ENCODE results near the gene ZNF101. TPM values are rescaled to one million over a fixed set of nuclear protein-coding genes. Genes with fewer than 3 reads are reported as not detected.
"Not testable (repeated sequence)": the region's sequence is repeated elsewhere in the genome, so short reads cannot be mapped to it uniquely, and the experiment has no call there.

Gene ZNF101
- total and polyA plus RNA-seq, 2 donors (not counting 1 experiment from before 2014, with no cell fraction given), result 15.2 to 74.3 TPM

DNA sequence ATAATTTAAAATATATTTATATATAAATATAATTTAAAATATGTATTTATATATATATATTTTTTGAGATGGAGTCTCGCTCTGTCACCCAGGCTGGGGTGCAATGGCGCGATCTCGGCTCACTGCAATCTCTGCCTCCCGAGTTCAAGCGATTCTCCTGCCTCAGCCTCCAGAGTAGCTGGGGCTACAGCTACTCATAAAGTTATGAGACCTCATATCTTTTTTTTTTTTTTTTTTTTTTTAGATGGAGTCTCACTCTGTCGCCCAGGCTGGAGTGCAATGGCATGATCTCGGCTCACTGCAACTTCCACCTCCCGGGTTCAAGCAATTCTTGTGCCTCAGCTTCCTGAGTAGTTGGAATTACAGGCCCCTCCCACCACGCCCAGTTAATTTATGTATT lies 20.4 kb downstream of the ZNF101 start:
- H3K9me3 ChIP-seq (ENCODE audit: control extremely low read depth in 1 of 3, control insufficient read depth in 2 of 3, insufficient read depth in 1 of 3, low read length in 2 of 3), result peaks cover 0 to 34% (median 1%) of the 10 kb centered on the region in 3 donors
- H3K4me1 ChIP-seq (ENCODE audit: control insufficient read depth in 2 of 2, insufficient read depth in 2 of 2, low read length in 2 of 2); H3K4me2 ChIP-seq (replicated peaks; ENCODE audit: low read depth, low read length, poor library complexity, severe bottlenecking); H3K27me3 ChIP-seq (replicated peaks in 1 of 4; ENCODE audit: control extremely low read depth in 1 of 4, control insufficient read depth in 3 of 4, insufficient read depth in 4 of 4, low read length in 3 of 4); H3K4me1 Mint-ChIP-seq; POLR2A ChIA-PET; H3K27me3 Mint-ChIP-seq; H4K20me1 ChIP-seq (ENCODE audit: control insufficient read depth, insufficient read depth, low read length, poor library complexity, severe bottlenecking); ATAC-seq (ENCODE audit: low read depth); H3K79me2 ChIP-seq (ENCODE audit: control insufficient read depth, insufficient read depth, low read length); H3K9ac ChIP-seq (ENCODE audit: low read length); H3K4me3 Mint-ChIP-seq; H3K27ac Mint-ChIP-seq; intact Hi-C loops (cut with micrococcal nuclease); H2AFZ ChIP-seq (ENCODE audit: insufficient read depth, low read depth, low read length, poor library complexity, severe bottlenecking); H3K9me3 Mint-ChIP-seq (ENCODE audit: insufficient read depth); H3K36me3 ChIP-seq (replicated peaks in 1 of 2; ENCODE audit: control extremely low read depth in 1 of 2, control insufficient read depth in 1 of 2, extremely low read depth in 1 of 2, insufficient read depth in 2 of 2, low read length in 1 of 2); DNase-seq; CTCF ChIA-PET; H3K27ac ChIP-seq (ENCODE audit: low read length in 2 of 2); H3K4me3 ChIP-seq (ENCODE audit: control extremely low read depth in 1 of 5, extremely low read depth in 1 of 5, insufficient read depth in 1 of 5, low read depth in 2 of 5, low read length in 4 of 5): not testable (repeated sequence)
- WGBS (ENCODE audit: insufficient coverage), result 100% methylated on average over 2 of the region's 10 CpGs

DNA sequence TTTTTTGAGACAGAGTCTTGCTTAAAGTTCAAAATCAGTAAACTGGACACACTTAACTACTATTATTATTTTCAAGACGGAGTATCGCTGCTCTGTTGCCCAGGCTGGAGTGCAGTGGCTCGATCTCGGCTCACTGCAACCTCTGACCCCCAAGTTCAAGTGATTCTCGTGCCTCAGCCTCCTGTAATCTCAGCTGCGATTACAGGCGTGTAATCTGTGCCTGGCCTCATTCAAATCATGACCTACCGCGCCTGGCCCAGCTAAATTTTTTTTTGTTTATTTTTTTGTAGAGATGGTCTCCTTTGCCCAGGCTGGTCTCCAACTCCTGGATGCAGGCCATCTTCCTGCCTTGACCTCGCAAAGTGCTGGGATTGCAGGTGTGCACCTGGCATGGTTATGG lies 23.0 kb downstream of the ZNF101 start:
- H3K79me2 ChIP-seq (ENCODE audit: control insufficient read depth, insufficient read depth, low read length), result no peaks in the 10 kb centered on the region
- H3K9ac ChIP-seq (ENCODE audit: low read length), result no peak overlapping the region
- CTCF ChIA-PET, result no interaction called here
- no peaks in the 10 kb centered on the region for H3K27me3 ChIP-seq (replicated peaks in 1 of 4; ENCODE audit: control extremely low read depth in 1 of 4, control insufficient read depth in 3 of 4, insufficient read depth in 4 of 4, low read length in 3 of 4)
- peaks cover 0 to 15% (median 0%) of the 10 kb centered on the region in 3 donors for H3K9me3 ChIP-seq (ENCODE audit: control extremely low read depth in 1 of 3, control insufficient read depth in 2 of 3, insufficient read depth in 1 of 3, low read length in 2 of 3)
- Mint-ChIP-seq H3K4me1 (no peaks in the 10 kb centered on the region), H3K27me3 (no peaks in the 10 kb centered on the region), H3K27ac (no peak overlapping the region), H3K9me3 (ENCODE audit: insufficient read depth) (peaks cover 2% of the 10 kb centered on the region), H3K4me3 (no peak overlapping the region)
- TF ChIP-seq, protein P1, sequence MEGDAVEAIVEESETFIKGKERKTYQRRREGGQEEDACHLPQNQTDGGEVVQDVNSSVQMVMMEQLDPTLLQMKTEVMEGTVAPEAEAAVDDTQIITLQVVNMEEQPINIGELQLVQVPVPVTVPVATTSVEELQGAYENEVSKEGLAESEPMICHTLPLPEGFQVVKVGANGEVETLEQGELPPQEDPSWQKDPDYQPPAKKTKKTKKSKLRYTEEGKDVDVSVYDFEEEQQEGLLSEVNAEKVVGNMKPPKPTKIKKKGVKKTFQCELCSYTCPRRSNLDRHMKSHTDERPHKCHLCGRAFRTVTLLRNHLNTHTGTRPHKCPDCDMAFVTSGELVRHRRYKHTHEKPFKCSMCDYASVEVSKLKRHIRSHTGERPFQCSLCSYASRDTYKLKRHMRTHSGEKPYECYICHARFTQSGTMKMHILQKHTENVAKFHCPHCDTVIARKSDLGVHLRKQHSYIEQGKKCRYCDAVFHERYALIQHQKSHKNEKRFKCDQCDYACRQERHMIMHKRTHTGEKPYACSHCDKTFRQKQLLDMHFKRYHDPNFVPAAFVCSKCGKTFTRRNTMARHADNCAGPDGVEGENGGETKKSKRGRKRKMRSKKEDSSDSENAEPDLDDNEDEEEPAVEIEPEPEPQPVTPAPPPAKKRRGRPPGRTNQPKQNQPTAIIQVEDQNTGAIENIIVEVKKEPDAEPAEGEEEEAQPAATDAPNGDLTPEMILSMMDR (IDR thresholded peaks at IDR 0.05), result no peak
- TF ChIP-seq EZH2 (IDR thresholded peaks at IDR 0.05; ENCODE audit: borderline replicate concordance, insufficient read depth, low read depth, low read length, poor library complexity, severe bottlenecking), result no peak
- H3K4me1 ChIP-seq (ENCODE audit: control insufficient read depth in 2 of 2, insufficient read depth in 2 of 2, low read length in 2 of 2), result no peaks in the 10 kb centered on the region
- H3K36me3 ChIP-seq (replicated peaks in 1 of 2; ENCODE audit: control extremely low read depth in 1 of 2, control insufficient read depth in 1 of 2, extremely low read depth in 1 of 2, insufficient read depth in 2 of 2, low read length in 1 of 2), result no peaks in the 10 kb centered on the region
- WGBS (ENCODE audit: insufficient coverage), result 96% methylated on average over 6 of the region's 10 CpGs
- POLR2A ChIA-PET, result no interaction called here
- no peak overlapping the region for H2AFZ ChIP-seq (ENCODE audit: insufficient read depth, low read depth, low read length, poor library complexity, severe bottlenecking)
- intact Hi-C loops (cut with micrococcal nuclease), result no loop called here
- no peaks in the 10 kb centered on the region for H4K20me1 ChIP-seq (ENCODE audit: control insufficient read depth, insufficient read depth, low read length, poor library complexity, severe bottlenecking)
- H3K4me2 ChIP-seq (replicated peaks; ENCODE audit: low read depth, low read length, poor library complexity, severe bottlenecking), result no peak overlapping the region
- no peak overlapping the region for H3K4me3 ChIP-seq (ENCODE audit: control extremely low read depth in 1 of 5, extremely low read depth in 1 of 5, insufficient read depth in 1 of 5, low read depth in 2 of 5, low read length in 4 of 5)
- ATAC-seq (ENCODE audit: low read depth), result no peak
- DNase-seq, result no peak
- H3K27ac ChIP-seq (ENCODE audit: low read length in 2 of 2), result no peak overlapping the region

Measured in B cell (primary cell).